ENCODE results near the gene KISS1R. TPM values are rescaled to one million over a fixed set of nuclear protein-coding genes. Genes with fewer than 3 reads are reported as not detected.

The KISS1R gene
- total RNA-seq, 2 experiments from 2014 or later: 0.55 to 1.1 TPM

- H3K27me3 Mint-ChIP-seq (ENCODE audit: low read depth): peaks cover 13% of the 10 kb centered on the region
- CTCF ChIA-PET: no interaction called here
- peaks cover 52% of the 10 kb centered on the region for H3K4me1 Mint-ChIP-seq (ENCODE audit: low read depth)
- POLR2A ChIA-PET: interaction anchor here (0.5 kb wide), 1 partner anchor 44 kb away, joined by 4 read pairs; the partner anchor contains the start of genes MED16 and RNU6-9
- peaks cover 30% of the 10 kb centered on the region for H3K36me3 Mint-ChIP-seq (ENCODE audit: low read depth)
- H3K9me3 Mint-ChIP-seq (ENCODE audit: insufficient read depth): no peaks in the 10 kb centered on the region
- peak; percentile 57 for ATAC-seq
- peak overlapping the region; percentile 28 for H3K27ac Mint-ChIP-seq
- peak; percentile 86 for DNase-seq
- H3K4me3 Mint-ChIP-seq: no peak overlapping the region
Observed at GRCh38 chr19:937259-937694, 20.1 kb downstream of the KISS1R start.

- no peak overlapping the region for H3K27ac Mint-ChIP-seq
- H3K36me3 Mint-ChIP-seq (ENCODE audit: low read depth): peaks cover 33% of the 10 kb centered on the region
- DNase-seq (no peak), ATAC-seq (no peak)
- peaks cover 43% of the 10 kb centered on the region for H3K4me1 Mint-ChIP-seq (ENCODE audit: low read depth)
- no peaks in the 10 kb centered on the region for H3K9me3 Mint-ChIP-seq (ENCODE audit: insufficient read depth)
- H3K27me3 Mint-ChIP-seq (ENCODE audit: low read depth): peaks cover 13% of the 10 kb centered on the region
- ChIA-PET POLR2A (interaction anchor here (0.7 kb wide), 1 partner anchor 59 kb away, joined by 6 read pairs; no protein-coding TSS in a partner anchor), CTCF (interaction anchor here (0.9 to 1.2 kb wide), 3 partner anchors 32 to 75 kb away, joined by 4 read pairs; partner anchors contain the start of gene WDR18)
- H3K4me3 Mint-ChIP-seq: no peak overlapping the region
Observed at GRCh38 chr19:938233-938923, 21.2 kb downstream of the KISS1R start.

- POLR2A ChIA-PET: interaction anchor here (0.7 kb wide), 1 partner anchor 58 kb away, joined by 6 read pairs; no protein-coding TSS in a partner anchor
- no peak overlapping the region for H3K4me3 Mint-ChIP-seq
Observed at GRCh38 chr19:939439-939838, 22.3 kb downstream of the KISS1R start.

GRCh38 chr19:939922-940321, 22.8 kb downstream of the KISS1R start:
- ChIA-PET CTCF (interaction anchor here (1.3 kb wide), 1 partner anchor 44 kb away, joined by 3 read pairs; the partner anchor contains the start of gene WDR18), POLR2A (no interaction called here)
- H3K4me1 Mint-ChIP-seq (ENCODE audit: low read depth): peaks cover 39% of the 10 kb centered on the region
- no peaks in the 10 kb centered on the region for H3K9me3 Mint-ChIP-seq (ENCODE audit: insufficient read depth)
- H3K36me3 Mint-ChIP-seq (ENCODE audit: low read depth): peaks cover 33% of the 10 kb centered on the region
- H3K4me3 Mint-ChIP-seq: peak overlapping the region; percentile 48
- ATAC-seq (no peak), DNase-seq (no peak)
- no peak overlapping the region for H3K27ac Mint-ChIP-seq
- H3K27me3 Mint-ChIP-seq (ENCODE audit: low read depth): peaks cover 13% of the 10 kb centered on the region

More at GRCh38 chr19:939439-939838, 22.3 kb downstream of the KISS1R start:
- Mint-ChIP-seq H3K4me1 (ENCODE audit: low read depth) (peaks cover 41% of the 10 kb centered on the region), H3K9me3 (ENCODE audit: insufficient read depth) (no peaks in the 10 kb centered on the region), H3K36me3 (ENCODE audit: low read depth) (peaks cover 33% of the 10 kb centered on the region), H3K27ac (no peak overlapping the region), H3K27me3 (ENCODE audit: low read depth) (peaks cover 13% of the 10 kb centered on the region)
- ATAC-seq: no peak
- DNase-seq: no peak
- CTCF ChIA-PET: interaction anchor here (1.3 kb wide), 1 partner anchor 45 kb away, joined by 3 read pairs; the partner anchor contains the start of gene WDR18

GRCh38 chr19:940591-941291, 23.6 kb downstream of the KISS1R start:
- Mint-ChIP-seq H3K4me3 (peak overlapping the region; percentile 57), H3K36me3 (ENCODE audit: low read depth) (peaks cover 29% of the 10 kb centered on the region), H3K27me3 (ENCODE audit: low read depth) (peaks cover 13% of the 10 kb centered on the region), H3K4me1 (ENCODE audit: low read depth) (peaks cover 39% of the 10 kb centered on the region), H3K27ac (no peak overlapping the region), H3K9me3 (ENCODE audit: insufficient read depth) (no peaks in the 10 kb centered on the region)
- ChIA-PET POLR2A (no interaction called here), CTCF (interaction anchor here (1.3 kb wide), 1 partner anchor 43 kb away, joined by 3 read pairs; the partner anchor contains the start of gene WDR18)
- peak; percentile 63 for DNase-seq
- peak; percentile 67 for ATAC-seq

- H3K27ac Mint-ChIP-seq: peak overlapping the region; percentile 39
- no peak for ATAC-seq
- DNase-seq: no peak
- H3K4me1 Mint-ChIP-seq (ENCODE audit: low read depth): peaks cover 38% of the 10 kb centered on the region
- ChIA-PET CTCF (no interaction called here), POLR2A (interaction anchor here (0.6 kb wide), 1 partner anchor 87 kb away, joined by 3 read pairs; no protein-coding TSS in a partner anchor)
- H3K4me3 Mint-ChIP-seq: peak overlapping the region; percentile 57
- H3K9me3 Mint-ChIP-seq (ENCODE audit: insufficient read depth): no peaks in the 10 kb centered on the region
- H3K27me3 Mint-ChIP-seq (ENCODE audit: low read depth): peaks cover 13% of the 10 kb centered on the region
- H3K36me3 Mint-ChIP-seq (ENCODE audit: low read depth): peaks cover 26% of the 10 kb centered on the region
Observed at GRCh38 chr19:941292-942132, 24.4 kb downstream of the KISS1R start.

GRCh38 chr19:942133-942645, 25.1 kb downstream of the KISS1R start:
- Mint-ChIP-seq H3K9me3 (ENCODE audit: insufficient read depth) (no peaks in the 10 kb centered on the region), H3K27me3 (ENCODE audit: low read depth) (peaks cover 13% of the 10 kb centered on the region), H3K27ac (no peak overlapping the region), H3K36me3 (ENCODE audit: low read depth) (peaks cover 24% of the 10 kb centered on the region), H3K4me3 (no peak overlapping the region), H3K4me1 (ENCODE audit: low read depth) (peaks cover 32% of the 10 kb centered on the region)
- CTCF ChIA-PET: interaction anchor here (1.7 kb wide), 1 partner anchor 19 kb away, joined by 4 read pairs; no protein-coding TSS in a partner anchor
- POLR2A ChIA-PET: interaction anchor here (0.6 kb wide), 1 partner anchor 86 kb away, joined by 3 read pairs; no protein-coding TSS in a partner anchor
- ATAC-seq (no peak), DNase-seq (no peak)

- POLR2A ChIA-PET: interaction anchor here (0.6 kb wide), 1 partner anchor 371 kb away, joined by 3 read pairs; no protein-coding TSS in a partner anchor
- H3K4me3 Mint-ChIP-seq: no peak overlapping the region
- peaks cover 11% of the 10 kb centered on the region for H3K27me3 Mint-ChIP-seq (ENCODE audit: low read depth)
- peaks cover 18% of the 10 kb centered on the region for H3K36me3 Mint-ChIP-seq (ENCODE audit: low read depth)
- no peaks in the 10 kb centered on the region for H3K9me3 Mint-ChIP-seq (ENCODE audit: insufficient read depth)
- CTCF ChIA-PET: interaction anchor here (1.7 kb wide), 1 partner anchor 20 kb away, joined by 4 read pairs; no protein-coding TSS in a partner anchor
- peaks cover 21% of the 10 kb centered on the region for H3K4me1 Mint-ChIP-seq (ENCODE audit: low read depth)
- no peak for ATAC-seq
- no peak for DNase-seq
- no peak overlapping the region for H3K27ac Mint-ChIP-seq
Observed at GRCh38 chr19:943551-944170, 26.5 kb downstream of the KISS1R start.

GRCh38 chr19:944171-944567, 27.0 kb downstream of the KISS1R start:
- CTCF ChIA-PET: no interaction called here
- no peak overlapping the region for H3K27ac Mint-ChIP-seq
- POLR2A ChIA-PET: no interaction called here
- no peak for ATAC-seq
- peaks cover 18% of the 10 kb centered on the region for H3K36me3 Mint-ChIP-seq (ENCODE audit: low read depth)
- peaks cover 11% of the 10 kb centered on the region for H3K27me3 Mint-ChIP-seq (ENCODE audit: low read depth)
- no peaks in the 10 kb centered on the region for H3K9me3 Mint-ChIP-seq (ENCODE audit: insufficient read depth)
- H3K4me3 Mint-ChIP-seq: no peak overlapping the region
- H3K4me1 Mint-ChIP-seq (ENCODE audit: low read depth): peaks cover 21% of the 10 kb centered on the region
- DNase-seq: no peak

- CTCF ChIA-PET: no interaction called here
- peaks cover 15% of the 10 kb centered on the region for H3K4me1 Mint-ChIP-seq (ENCODE audit: low read depth)
- H3K9me3 Mint-ChIP-seq (ENCODE audit: insufficient read depth): no peaks in the 10 kb centered on the region
- H3K27ac Mint-ChIP-seq: no peak overlapping the region
- POLR2A ChIA-PET: no interaction called here
- ATAC-seq (no peak), DNase-seq (no peak)
- no peak overlapping the region for H3K4me3 Mint-ChIP-seq
- H3K27me3 Mint-ChIP-seq (ENCODE audit: low read depth): peaks cover 11% of the 10 kb centered on the region
- peaks cover 12% of the 10 kb centered on the region for H3K36me3 Mint-ChIP-seq (ENCODE audit: low read depth)
Observed at GRCh38 chr19:944663-945241, 27.6 kb downstream of the KISS1R start.

All from activated CD8-positive, alpha-beta T cell treated with anti-CD3 and anti-CD28 coated beads, Interleukin-2, amount 10 ng/mL, durations not matched to agents 7 days and 5 days (primary cell).